HG02885 (cell line): Measurements from ENCODE around the gene DGCR6.
"Not testable (repeated sequence)": the region's sequence is repeated elsewhere in the genome, so short reads cannot be mapped to it uniquely, and the experiment has no call there.

Source experiments
- ATAC-seq: cut with Tn5 transposase; IDR thresholded peaks from one replicate; pipeline ENCODE4 v1.9.1; 2021; ENCODE audit warnings: mild to moderate bottlenecking; ENCODE audit not compliant: unreplicated experiment, poor library complexity

DGCR6 gene

GRCh38 chr22:18905540-18906409 lies at the start of gene DGCR6:
Gene DGCR6 (plus strand): TSS chr22:18906320. CDS start chr22:18906375, 55 bp downstream.
- peak; percentile 94 for ATAC-seq

DNA sequence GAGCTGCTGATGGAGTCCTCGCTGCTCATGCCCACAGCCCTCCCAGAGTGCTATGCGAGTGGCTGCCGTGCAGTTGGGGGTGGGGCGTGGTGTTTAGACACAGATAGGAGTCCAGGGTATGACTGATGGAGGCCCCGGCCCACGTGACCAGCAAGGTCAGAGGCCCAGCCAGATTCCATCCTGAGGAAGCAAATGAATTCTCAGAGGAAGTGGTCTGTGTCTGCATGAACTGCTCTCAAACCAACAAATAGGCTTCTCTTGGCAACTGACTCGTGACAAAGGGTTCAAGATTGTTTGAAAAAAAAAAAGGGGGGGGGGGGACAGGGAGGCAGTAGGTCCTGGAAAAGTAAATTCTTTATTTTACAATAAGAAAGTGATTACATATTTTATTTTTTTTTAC lies 46.8 kb upstream of the DGCR6 start:
- not testable (repeated sequence) for ATAC-seq

DNA sequence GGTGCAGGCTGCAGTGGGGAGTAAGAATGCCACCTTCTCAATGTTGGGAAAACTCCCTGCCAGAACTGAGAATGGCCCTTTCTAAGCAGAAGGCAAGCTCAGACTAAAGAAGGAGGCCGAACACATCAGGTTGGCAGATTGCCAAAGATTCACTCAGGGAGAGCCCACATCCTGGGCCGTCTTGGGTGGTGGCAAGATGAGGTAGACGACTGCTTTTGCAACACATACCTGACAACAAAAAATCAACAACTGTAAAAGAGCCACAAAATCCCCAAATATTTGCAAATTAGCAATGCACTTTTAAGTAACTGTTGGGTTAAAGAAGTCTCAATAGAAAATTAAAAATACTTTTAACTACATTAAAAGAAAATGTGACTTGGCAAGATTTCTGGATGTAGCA lies 24.9 kb upstream of the DGCR6 start:
- not testable (repeated sequence) for ATAC-seq

DNA sequence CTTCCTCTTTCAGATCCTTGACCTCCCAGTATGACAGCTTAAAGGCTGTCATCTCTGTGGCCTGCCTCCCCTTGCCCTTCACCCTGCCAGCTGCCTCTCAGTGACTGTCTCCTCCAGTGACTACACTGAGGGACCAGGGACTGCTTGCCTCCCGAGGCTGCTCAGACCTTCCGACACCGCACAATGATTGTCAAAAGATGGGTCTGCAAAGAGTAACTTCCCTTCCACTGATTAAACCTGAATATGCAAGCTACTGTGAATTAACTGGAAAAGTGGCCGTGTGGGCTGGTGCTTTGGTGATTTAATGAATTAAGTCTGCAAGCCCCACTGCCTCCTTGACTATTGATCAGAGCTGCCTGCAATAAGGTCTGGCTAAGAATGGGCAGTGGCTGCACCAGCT lies 21.7 kb upstream of the DGCR6 start:
- ATAC-seq: not testable (repeated sequence)

DNA sequence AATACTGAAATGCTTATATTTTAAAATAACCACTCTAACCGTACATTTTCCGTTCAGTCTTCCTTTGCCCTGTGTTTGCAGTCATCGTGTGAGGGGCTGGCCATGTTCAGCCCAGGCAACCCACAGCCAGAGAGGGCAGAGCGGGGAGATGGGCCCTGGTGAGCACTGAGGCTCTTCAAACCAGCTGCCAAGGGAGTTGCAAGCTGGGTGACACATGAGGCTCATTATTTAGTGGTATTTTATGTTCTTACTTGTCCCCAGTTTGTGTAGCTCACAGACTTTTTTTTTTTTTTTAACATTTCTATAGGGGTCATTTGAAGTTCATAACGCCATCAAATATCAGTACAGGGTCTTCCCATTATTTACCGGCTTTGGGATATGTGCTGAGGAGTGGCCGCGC lies 18.0 kb upstream of the DGCR6 start:
- no peak for ATAC-seq

GRCh38 chr22:18890510-18891192 lies 15.5 kb upstream of the DGCR6 start:
- not testable (repeated sequence) for ATAC-seq

DNA sequence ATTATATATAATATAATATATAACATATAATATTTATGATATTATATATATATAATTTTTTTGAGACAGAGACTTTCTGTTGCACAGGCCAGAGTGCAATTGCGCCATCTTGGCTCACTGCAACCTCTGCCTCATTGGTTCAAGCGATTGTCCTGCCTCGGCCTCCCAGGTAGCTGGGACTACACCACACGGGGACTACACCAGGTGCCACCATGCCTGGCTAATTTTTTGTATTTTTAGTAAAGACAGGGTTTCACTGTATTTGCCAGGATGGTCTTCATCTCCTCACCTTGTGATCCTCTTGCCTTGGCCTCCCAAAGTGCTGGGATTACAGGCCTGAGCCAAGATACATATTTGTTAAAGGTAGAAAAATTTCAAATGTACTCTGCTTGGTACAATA lies 12.3 kb upstream of the DGCR6 start:
- not testable (repeated sequence) for ATAC-seq

DNA sequence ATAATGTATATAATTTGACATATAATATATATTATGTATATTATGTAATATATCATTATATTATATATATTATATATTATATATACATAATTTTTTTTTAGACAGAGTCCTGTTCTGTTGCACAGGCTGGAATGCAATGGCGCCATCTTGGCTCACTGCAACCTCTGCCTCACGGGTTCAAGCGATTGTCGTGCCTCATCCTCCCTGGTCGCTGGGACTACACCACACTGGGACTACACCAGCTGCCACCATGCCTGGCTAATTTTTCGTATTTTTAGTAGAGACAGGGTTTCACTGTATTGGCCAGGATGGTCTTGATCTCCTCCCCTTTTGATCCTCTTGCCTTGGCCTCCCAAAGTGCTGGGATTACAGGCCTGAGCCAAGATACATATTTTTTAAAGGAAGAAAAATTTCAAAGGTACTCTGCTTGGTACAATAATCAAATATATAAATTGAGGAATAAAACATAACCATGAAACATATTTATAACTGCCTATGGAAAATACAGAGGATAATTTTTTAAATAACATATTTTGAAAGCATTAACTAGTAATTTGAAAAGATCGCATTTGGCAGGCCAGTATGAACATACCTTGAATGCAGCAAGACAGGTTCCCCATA lies 10.0 kb upstream of the DGCR6 start:
- not testable (repeated sequence) for ATAC-seq

GRCh38 chr22:18906410-18906745 lies 258 bp downstream of the DGCR6 start:
- ATAC-seq: not testable (repeated sequence)

DNA sequence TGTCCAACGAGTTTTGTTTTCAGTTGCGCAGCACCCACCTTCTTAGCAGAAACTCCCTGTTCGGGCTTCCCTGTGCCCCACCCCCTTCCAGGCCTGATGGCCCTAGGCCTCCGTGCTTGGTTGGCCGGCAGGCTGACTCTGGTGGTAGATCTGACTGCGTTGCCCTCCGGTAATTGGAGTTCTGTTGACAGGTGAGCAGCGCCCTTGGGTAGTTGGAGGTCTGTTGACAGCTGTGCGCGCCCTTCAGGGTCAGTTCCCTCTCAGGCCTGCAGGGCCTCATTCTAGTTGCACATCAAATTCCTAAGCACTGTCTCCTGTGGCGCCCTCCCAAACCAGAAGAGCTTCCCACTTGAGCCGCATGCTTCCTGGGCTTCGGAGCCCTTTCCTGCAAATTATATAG lies 776 bp downstream of the DGCR6 start:
- no peak for ATAC-seq

DNA sequence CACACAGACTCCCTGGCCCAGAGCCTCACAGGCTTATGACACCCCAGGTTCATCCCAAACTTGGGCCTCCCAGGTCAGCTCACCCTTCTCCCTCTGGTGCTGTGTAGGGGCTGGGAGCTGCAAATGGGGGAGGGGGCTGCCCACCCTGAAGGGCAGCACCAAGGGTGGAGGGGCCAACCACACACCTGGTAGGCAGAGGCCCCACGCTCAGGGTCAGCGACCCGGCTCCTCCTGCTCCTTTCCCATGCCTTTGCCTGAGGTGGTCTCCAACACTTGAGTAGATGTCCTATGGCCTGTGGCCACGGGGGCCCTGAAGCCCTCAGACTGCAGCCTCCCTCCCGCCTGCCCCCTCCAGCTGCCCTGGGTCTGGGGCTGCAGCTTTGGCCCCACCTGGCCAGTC lies 3.4 kb downstream of the DGCR6 start:
- no peak for ATAC-seq

DNA sequence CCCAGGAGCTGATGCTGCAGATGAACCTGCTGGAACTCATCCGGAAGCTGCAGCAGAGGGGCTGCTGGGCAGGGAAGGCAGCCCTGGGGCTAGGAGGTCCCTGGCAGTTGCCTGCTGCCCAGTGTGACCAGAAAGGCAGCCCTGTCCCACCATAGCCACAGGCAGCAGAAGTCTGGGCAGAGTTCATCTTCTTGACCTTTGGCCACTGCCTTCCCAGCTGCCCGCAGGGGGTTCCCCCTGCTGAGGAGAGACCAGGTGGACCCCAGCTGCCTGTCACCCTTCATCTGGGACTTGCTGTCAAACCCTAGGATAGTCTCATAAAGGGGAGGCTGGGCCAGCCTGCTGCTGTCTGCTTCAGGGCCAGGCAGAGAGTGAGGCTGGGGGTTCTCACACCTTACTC lies 5.4 kb downstream of the DGCR6 start:
- not testable (repeated sequence) for ATAC-seq

GRCh38 chr22:18912264-18912946 lies 6.3 kb downstream of the DGCR6 start:
- ATAC-seq: not testable (repeated sequence)

DNA sequence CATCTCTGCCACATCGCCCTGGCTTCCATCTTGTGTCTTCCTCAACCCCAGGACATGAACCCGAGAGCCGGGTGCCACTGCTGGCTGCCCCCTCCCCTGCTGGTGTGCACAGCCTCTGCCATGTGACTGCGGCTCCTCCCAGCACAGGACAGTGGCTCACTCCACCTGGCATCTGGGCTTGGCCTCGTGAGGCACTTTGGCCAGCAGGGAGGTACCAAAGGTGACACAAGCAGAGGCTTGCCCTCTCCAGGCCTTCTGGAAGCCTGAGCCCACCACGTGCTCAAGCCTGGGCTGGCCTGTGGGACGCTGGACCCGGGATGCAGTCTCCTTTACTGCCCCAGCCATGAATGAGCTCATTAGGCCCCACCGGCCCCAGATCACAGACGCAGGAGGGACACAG lies 8.4 kb downstream of the DGCR6 start:
- ATAC-seq: not testable (repeated sequence)

GRCh38 chr22:18915550-18915949 lies 9.4 kb downstream of the DGCR6 start:
- not testable (repeated sequence) for ATAC-seq

GRCh38 chr22:18917818-18918217 lies 11.7 kb downstream of the DGCR6 start:
- not testable (repeated sequence) for ATAC-seq

GRCh38 chr22:18920257-18920902 lies 14.3 kb downstream of the DGCR6 start:
- ATAC-seq: not testable (repeated sequence)

- no peak for ATAC-seq
Measured at GRCh38 chr22:18925368-18926064, 19.4 kb downstream of the DGCR6 start.

DNA sequence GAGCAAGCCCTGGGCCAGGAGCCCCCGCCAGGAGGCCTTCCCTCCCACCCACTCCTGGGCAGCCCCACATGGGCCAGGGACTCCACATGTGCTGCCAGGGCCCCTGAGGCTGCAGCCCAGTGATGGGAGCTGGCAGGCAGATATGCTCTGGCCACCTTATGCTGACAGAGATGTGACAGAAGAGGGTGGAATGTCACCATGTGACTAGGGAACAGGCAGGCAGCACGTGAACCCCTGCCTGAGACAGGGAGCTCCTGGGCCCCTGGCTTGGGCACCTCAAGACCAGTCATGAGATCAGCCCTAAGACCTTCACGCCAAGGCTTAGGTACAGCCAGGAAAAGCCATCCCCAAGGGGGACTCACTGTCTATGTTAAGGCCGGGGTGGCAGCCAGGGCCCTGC lies 20.9 kb downstream of the DGCR6 start:
- ATAC-seq: no peak
